Endodermal cell (in vitro differentiated cells): Measurements from ENCODE around the gene EHD3. TPM values are rescaled to one million over a fixed set of nuclear protein-coding genes. Genes with fewer than 3 reads are reported as not detected.

Experiments
- DNase-seq: peaks from one replicate; pipeline ENCODE4 v3.0.0-alpha.2; 2017
- H3K27ac ChIP-seq: 2 replicates; pipeline ENCODE4 v1.5.1; 2013; ENCODE audit warnings: mild to moderate bottlenecking, low read depth, low read length, moderate library complexity
- H3K27me3 ChIP-seq: 2 replicates; pipeline ENCODE4 v1.6.1; 2013; ENCODE audit warnings: mild to moderate bottlenecking, low read length, moderate library complexity; ENCODE audit not compliant: insufficient read depth, control insufficient read depth, poor library complexity, severe bottlenecking
- H3K36me3 ChIP-seq: 2 replicates; pipeline ENCODE4 v1.7.0; 2013; ENCODE audit warnings: mild to moderate bottlenecking, low read length, moderate library complexity; ENCODE audit not compliant: control insufficient read depth, insufficient read depth
- H3K4me1 ChIP-seq: one replicate; pipeline ENCODE4 v1.7.0; 2013; ENCODE audit warnings: low read length; ENCODE audit not compliant: control insufficient read depth, insufficient read depth
- H3K4me3 ChIP-seq: 2 replicates; pipeline ENCODE4 v1.5.1; 2013; ENCODE audit warnings: mild to moderate bottlenecking, low read length, moderate library complexity
- H3K9ac ChIP-seq: 2 replicates; pipeline ENCODE4 v1.6.1; 2013; ENCODE audit warnings: mild to moderate bottlenecking, low read length, moderate library complexity; ENCODE audit not compliant: poor library complexity, severe bottlenecking; ENCODE audit errors: extremely low read depth
- H3K9me3 ChIP-seq: 2 replicates; pipeline ENCODE4 v1.6.1; 2013; ENCODE audit warnings: mild to moderate bottlenecking, low read length, moderate library complexity; ENCODE audit not compliant: control insufficient read depth
- H3K27ac Mint-ChIP-seq: 2 replicates; pipeline ENCODE4 v1.8.0; 2020; ENCODE audit warnings: mixed read lengths
- H3K27me3 Mint-ChIP-seq: 2 replicates; pipeline ENCODE4 v1.8.0; 2021; ENCODE audit warnings: mild to moderate bottlenecking, mixed read lengths; ENCODE audit not compliant: insufficient read depth
- H3K36me3 Mint-ChIP-seq: 2 replicates; pipeline ENCODE4 v1.8.0; 2020; ENCODE audit warnings: low read depth, mixed read lengths
- H3K4me1 Mint-ChIP-seq: 2 replicates; pipeline ENCODE4 v1.8.0; 2020; ENCODE audit warnings: mixed read lengths
- H3K4me3 Mint-ChIP-seq: 2 replicates; pipeline ENCODE4 v1.8.0; 2020; ENCODE audit warnings: mild to moderate bottlenecking, moderate library complexity, mixed read lengths
- H3K9me3 Mint-ChIP-seq: 2 replicates; pipeline ENCODE4 v1.8.0; 2020; ENCODE audit warnings: mild to moderate bottlenecking, mixed read lengths
- WGBS, 2 experiments: methylation state at CpG; one replicate each; pipeline versions ENCODE4 v1.1.5 to v1.1.7; 2013; ENCODE audit warnings: missing lambda C conversion rate in 2 of 2, mixed read lengths in 1 of 2; ENCODE audit not compliant: insufficient coverage in 1 of 2, insufficient read length in 1 of 2; 5-methylcytosine and 5-hydroxymethylcytosine counted together
- total RNA-seq, 2 donors: library from RNA; stranded (reverse); fragmentation: NEBNext Ultra II Directional in 1 of 2; extraction: Animal tissue kit (Norgen Biotek cat#: 25700) in 1 of 2; gene quantifications; 2 replicates in 1 of 2; 3 replicates in 1 of 2; pipeline ENCODE4 v1.2.1, GENCODE V29; 2021
- TF ChIP-seq, protein P1 (sequence below): fragments of 200-600 bp; sonication (generic); conservative IDR thresholded peaks from 2 replicates; pipeline ENCODE4 v1.5.0; 2021; ENCODE audit warnings: antibody characterized with exemption, mild to moderate bottlenecking

The EHD3 gene
- total RNA-seq, 2 donors from 2014 or later = 10.7 to 15.5 TPM

DNA sequence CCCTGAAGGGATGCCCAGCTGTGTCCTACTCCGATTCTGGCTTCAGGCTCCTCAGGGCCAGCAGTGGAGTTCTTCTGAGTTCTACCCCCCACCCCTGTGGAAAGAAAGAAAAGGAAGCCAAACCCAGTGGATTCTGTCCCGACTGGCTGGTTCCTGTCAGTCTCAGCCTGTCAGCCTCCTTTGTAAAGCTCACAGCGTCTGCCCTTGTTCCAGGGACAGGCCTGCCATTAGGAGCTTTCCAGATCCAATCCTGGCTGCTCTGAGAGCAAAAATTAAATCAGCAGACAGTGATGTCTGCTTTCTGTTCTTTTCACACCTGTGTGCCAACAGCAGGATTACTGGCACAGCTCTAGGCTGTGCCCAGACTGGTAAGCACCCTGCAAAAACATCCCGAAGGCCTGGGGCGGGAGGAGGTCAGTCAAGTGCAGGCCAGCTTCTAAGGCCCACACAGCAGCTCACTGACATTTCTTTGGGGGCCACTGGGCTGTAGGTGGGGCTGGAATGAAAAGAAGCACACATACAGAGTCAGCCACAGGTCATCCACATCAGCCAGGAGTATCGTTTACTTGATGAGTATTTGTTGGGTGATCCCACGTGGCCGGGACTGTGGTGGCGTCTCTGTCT, 69.1 kb downstream of the EHD3 start:
- H3K9ac ChIP-seq = no peak overlapping the region
- H3K4me3 ChIP-seq = no peak overlapping the region
- Mint-ChIP-seq H3K27ac (no peak overlapping the region), H3K4me1 (peaks cover 38% of the 10 kb centered on the region), H3K4me3 (no peak overlapping the region), H3K27me3 (peaks cover 3% of the 10 kb centered on the region), H3K9me3 (peaks cover 12% of the 10 kb centered on the region), H3K36me3 (no peaks in the 10 kb centered on the region)
- no peaks in the 10 kb centered on the region for H3K27me3 ChIP-seq
- TF ChIP-seq, protein P1, sequence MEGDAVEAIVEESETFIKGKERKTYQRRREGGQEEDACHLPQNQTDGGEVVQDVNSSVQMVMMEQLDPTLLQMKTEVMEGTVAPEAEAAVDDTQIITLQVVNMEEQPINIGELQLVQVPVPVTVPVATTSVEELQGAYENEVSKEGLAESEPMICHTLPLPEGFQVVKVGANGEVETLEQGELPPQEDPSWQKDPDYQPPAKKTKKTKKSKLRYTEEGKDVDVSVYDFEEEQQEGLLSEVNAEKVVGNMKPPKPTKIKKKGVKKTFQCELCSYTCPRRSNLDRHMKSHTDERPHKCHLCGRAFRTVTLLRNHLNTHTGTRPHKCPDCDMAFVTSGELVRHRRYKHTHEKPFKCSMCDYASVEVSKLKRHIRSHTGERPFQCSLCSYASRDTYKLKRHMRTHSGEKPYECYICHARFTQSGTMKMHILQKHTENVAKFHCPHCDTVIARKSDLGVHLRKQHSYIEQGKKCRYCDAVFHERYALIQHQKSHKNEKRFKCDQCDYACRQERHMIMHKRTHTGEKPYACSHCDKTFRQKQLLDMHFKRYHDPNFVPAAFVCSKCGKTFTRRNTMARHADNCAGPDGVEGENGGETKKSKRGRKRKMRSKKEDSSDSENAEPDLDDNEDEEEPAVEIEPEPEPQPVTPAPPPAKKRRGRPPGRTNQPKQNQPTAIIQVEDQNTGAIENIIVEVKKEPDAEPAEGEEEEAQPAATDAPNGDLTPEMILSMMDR = no peak
- DNase-seq = no peak
- H3K9me3 ChIP-seq = peaks cover 14% of the 10 kb centered on the region
- H3K4me1 ChIP-seq = peaks cover 21% of the 10 kb centered on the region
- no peak overlapping the region for H3K27ac ChIP-seq
- H3K36me3 ChIP-seq = no peaks in the 10 kb centered on the region
- WGBS, 2 experiments = 76 to 91% methylated on average over 5 to 9 of the region's 9 CpGs

DNA sequence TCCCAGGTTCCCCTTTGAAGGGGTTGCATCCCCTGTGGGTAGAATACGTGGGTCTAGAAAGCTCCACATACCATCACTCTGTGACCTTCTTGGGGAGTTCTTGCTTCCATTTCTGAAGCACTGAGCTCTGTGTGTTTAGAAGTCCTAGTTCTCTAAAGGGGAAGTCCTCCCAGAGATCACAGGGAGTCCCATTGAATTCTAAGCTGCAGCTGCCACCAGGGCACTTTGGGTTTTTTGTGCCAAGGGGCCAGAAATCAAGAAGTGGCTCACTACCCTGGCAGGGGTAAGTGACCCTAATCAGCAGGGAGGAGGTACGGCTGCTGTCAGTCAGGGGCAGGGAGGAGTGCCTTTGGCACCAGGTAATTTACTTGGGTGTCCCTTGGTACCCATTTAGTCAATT, 70.9 kb downstream of the EHD3 start:
- WGBS, 2 experiments = 84 to 100% methylated on average over 1 to 2 of the region's 2 CpGs
- H3K36me3 ChIP-seq = no peaks in the 10 kb centered on the region
- TF ChIP-seq, protein P1 = no peak

DNA sequence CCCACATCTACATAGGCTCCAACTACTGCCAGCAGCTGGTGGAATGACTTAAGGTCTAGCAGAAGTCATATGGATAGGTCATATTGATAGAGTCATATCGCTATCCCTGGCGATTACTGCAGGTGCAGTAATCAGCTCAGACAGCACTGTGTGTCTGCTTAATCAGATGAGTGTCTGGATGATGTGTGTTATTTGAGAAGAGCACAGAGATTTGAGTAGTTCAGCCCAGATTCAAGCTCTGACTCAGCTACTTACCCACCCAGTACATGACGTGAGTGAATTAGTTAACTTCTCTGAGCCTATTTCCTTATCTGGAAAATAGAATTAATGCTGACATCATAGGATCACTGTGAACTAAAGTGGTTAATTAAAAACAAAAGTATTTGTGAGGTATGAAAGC, 78.9 kb downstream of the EHD3 start:
- Mint-ChIP-seq H3K27me3 (peaks cover 2% of the 10 kb centered on the region), H3K36me3 (peaks cover 6% of the 10 kb centered on the region), H3K4me1 (peaks cover 9% of the 10 kb centered on the region), H3K4me3 (no peak overlapping the region), H3K27ac (no peak overlapping the region), H3K9me3 (peaks cover 32% of the 10 kb centered on the region)
- H3K4me3 ChIP-seq = no peak overlapping the region
- no peak overlapping the region for H3K27ac ChIP-seq
- H3K27me3 ChIP-seq = no peaks in the 10 kb centered on the region
- DNase-seq = no peak
- 88 to 94% methylated on average over 2 to 3 of the region's 3 CpGs for WGBS, 2 experiments
- H3K36me3 ChIP-seq = no peaks in the 10 kb centered on the region
- no peaks in the 10 kb centered on the region for H3K4me1 ChIP-seq
- H3K9me3 ChIP-seq = peaks cover 32% of the 10 kb centered on the region
- TF ChIP-seq, protein P1 = no peak
- no peak overlapping the region for H3K9ac ChIP-seq

More for the DNA sequence above, 70.9 kb downstream of the EHD3 start:
- Mint-ChIP-seq H3K27me3 (peaks cover 3% of the 10 kb centered on the region), H3K36me3 (no peaks in the 10 kb centered on the region), H3K27ac (no peak overlapping the region), H3K9me3 (peaks cover 27% of the 10 kb centered on the region), H3K4me1 (peaks cover 24% of the 10 kb centered on the region), H3K4me3 (no peak overlapping the region)
- Histone ChIP-seq H3K9me3 (peaks cover 32% of the 10 kb centered on the region), H3K27ac (no peak overlapping the region), H3K4me3 (no peak overlapping the region), H3K9ac (no peak overlapping the region), H3K4me1 (peaks cover 15% of the 10 kb centered on the region), H3K27me3 (no peaks in the 10 kb centered on the region)
- DNase-seq = no peak
